ENCODE measurements around the gene PROKR1. TPM values are rescaled to one million over a fixed set of nuclear protein-coding genes. Genes with fewer than 3 reads are reported as not detected.
"Not testable (repeated sequence)": the region's sequence is repeated elsewhere in the genome, so short reads cannot be mapped to it uniquely, and the experiment has no call there.

The PROKR1 gene
- polyA plus RNA-seq: under 1 TPM; 0.01 to 0.02 TPM

DNA sequence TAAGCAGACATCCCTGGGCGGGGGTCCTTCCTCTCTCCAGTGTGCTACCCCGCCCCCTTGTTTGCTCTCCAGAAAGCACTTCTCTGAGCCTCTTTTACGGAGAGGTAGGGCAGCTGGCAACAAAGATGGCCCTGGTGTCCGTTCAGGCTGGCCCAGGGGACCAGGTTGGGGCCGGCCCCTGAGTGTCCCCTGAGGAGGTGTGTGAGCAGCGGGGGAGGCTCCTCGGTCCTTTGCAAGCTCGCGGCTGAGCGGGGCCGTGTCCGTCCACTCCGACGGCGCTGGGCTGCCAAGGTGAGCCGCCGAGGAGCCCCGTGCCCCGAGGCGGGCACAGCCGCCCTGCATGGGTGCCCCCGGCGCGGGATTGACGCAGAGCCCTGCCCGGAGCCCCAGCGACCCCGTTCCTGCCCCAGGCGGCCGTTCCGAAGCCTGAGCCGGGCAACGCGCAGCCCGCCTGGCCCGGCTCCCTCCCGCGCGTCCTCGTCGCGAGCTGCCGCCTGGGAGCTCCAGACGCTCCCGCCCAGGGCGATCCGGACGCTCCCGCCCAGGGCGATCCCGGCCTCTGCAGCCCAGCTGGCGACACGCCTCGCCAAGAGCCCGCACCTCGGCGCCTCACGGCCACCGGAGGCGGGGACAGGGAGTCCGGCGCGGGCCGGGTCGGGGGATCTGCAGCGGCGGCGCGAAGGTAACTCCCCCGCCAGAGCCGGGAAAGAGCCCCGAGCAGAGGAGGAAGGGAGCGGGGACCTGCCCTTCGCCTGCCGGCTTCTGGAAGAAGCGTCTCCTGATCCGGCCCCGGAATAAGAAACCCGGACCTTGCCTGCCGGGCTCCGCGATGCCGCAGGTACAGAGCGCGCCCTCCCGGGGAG is at the start of gene PROKR1:
TSS of gene PROKR1 (plus strand) at position 569 of the 863 bp plus-strand sequence. CDS start 2,243 bp downstream, outside the sequence.
- no peaks in the 10 kb centered on the region for H3K36me3 ChIP-seq (ENCODE audit: control insufficient read depth in 2 of 2, insufficient read depth in 2 of 2, low read length in 1 of 2)
- peaks cover 0 to 7% of the 10 kb centered on the region in 2 donors for H3K27me3 ChIP-seq (ENCODE audit: control insufficient read depth in 1 of 2, insufficient read depth in 2 of 2, low read length in 2 of 2)
- H3K9me3 ChIP-seq (ENCODE audit: control insufficient read depth in 2 of 2, insufficient read depth in 1 of 2, low read depth in 1 of 2, low read length in 1 of 2): no peaks in the 10 kb centered on the region
- peaks cover 4 to 5% of the 10 kb centered on the region in 2 donors for H3K4me1 ChIP-seq (ENCODE audit: control insufficient read depth in 2 of 2, insufficient read depth in 2 of 2, low read length in 1 of 2)
- WGBS, 2 donors: 1 to 2% methylated on average over 78 to 86 of the region's 86 CpGs
- peak within 1 kb of the TSS; percentile 42 to 49 for H3K4me3 ChIP-seq (ENCODE audit: low read depth in 1 of 2, low read length in 2 of 2)
- no peak within 1 kb of the TSS for H3K27ac ChIP-seq (ENCODE audit: low read depth in 2 of 2, low read length in 1 of 2)

DNA sequence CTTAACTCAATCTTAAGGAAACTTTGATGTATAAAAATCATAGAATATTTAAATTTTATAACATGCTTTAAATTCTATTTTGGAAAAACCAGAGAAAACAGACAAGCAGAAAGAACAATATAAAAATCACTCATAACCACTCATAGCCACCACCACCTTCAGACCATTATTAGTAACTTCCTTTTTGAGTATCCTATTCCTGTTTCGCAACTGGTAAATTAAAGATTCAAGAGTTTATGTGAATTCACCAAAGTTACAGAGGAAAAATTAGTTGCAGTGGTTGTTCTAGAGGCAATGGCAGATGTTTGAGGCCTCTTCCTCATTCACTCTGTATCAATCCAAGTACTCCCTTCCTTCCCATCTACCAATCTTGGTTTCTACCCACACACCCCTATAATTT is 49.3 kb upstream of the PROKR1 start:
- WGBS, 2 donors: 89 to 97% methylated on average over 1 of the region's 1 CpG
- Histone ChIP-seq H3K4me3 (ENCODE audit: low read depth in 1 of 2, low read length in 2 of 2) (no peak overlapping the region), H3K27me3 (ENCODE audit: control insufficient read depth in 1 of 2, insufficient read depth in 2 of 2, low read length in 2 of 2) (no peaks in the 10 kb centered on the region), H3K36me3 (ENCODE audit: control insufficient read depth in 2 of 2, insufficient read depth in 2 of 2, low read length in 1 of 2) (no peaks in the 10 kb centered on the region), H3K4me1 (ENCODE audit: control insufficient read depth in 2 of 2, insufficient read depth in 2 of 2, low read length in 1 of 2) (no peaks in the 10 kb centered on the region), H3K27ac (ENCODE audit: low read depth in 2 of 2, low read length in 1 of 2) (no peak overlapping the region), H3K9me3 (ENCODE audit: control insufficient read depth in 2 of 2, insufficient read depth in 1 of 2, low read depth in 1 of 2, low read length in 1 of 2) (no peaks in the 10 kb centered on the region)

DNA sequence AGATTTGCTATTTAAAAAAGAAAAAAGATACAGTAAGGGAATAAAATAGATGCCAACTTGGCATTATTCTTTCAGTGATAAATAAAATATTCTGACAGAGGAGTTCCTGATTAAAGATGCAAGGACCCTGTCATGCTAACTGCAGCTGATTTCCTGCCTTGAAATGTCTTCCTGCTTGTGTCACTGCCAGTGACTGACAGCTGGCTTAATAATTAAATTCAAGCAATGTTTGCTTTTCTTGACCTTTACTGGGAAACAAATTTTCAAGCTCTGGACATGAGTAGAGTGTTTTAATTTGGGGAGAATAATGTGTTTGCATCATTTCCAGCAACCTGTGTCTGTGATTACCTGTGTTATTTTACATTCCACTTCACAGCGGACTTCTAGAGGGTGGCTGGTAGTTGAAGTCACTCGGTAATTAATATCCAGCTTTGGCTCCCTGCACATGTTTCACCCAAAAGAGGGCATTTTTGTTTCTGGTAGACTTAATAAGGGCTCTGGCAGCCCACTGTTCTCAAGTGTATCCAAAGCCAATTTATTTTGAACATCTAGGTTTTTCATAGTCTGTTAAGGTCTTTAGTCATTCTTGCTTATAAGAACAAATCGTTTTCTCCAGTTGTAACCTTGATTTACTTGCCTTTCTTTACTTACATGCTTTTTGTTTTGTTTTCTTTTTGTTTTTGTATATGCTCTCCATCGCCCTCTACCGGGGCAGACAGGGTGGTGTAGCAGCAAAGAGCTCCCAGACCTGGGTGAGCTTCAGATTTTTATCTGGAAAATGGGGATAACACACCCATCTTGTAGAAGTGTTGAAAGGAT is 48.5 kb upstream of the PROKR1 start:
- H3K4me1 ChIP-seq (ENCODE audit: control insufficient read depth in 2 of 2, insufficient read depth in 2 of 2, low read length in 1 of 2): no peaks in the 10 kb centered on the region
- WGBS, 2 donors: 28 to 40% methylated on average over 5 of the region's 5 CpGs
- H3K27me3 ChIP-seq (ENCODE audit: control insufficient read depth in 1 of 2, insufficient read depth in 2 of 2, low read length in 2 of 2): no peaks in the 10 kb centered on the region
- H3K4me3 ChIP-seq (ENCODE audit: low read depth in 1 of 2, low read length in 2 of 2): no peak overlapping the region
- H3K9me3 ChIP-seq (ENCODE audit: control insufficient read depth in 2 of 2, insufficient read depth in 1 of 2, low read depth in 1 of 2, low read length in 1 of 2): no peaks in the 10 kb centered on the region
- H3K36me3 ChIP-seq (ENCODE audit: control insufficient read depth in 2 of 2, insufficient read depth in 2 of 2, low read length in 1 of 2): no peaks in the 10 kb centered on the region
- H3K27ac ChIP-seq (ENCODE audit: low read depth in 2 of 2, low read length in 1 of 2): no peak overlapping the region

DNA sequence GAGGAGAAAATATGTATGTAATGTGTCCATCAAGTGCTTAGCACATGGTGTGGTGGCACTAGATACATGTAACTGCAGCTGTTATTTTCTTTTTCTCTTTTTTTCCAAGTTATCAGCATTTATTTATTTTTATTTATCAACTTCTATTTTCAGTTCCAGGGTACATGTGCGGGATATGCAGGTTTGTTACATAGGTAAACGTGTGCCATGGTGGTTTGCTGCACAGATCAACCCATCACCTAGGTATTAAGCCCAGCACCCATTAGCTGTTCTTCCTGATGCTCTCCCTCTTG is 47.9 kb upstream of the PROKR1 start:
- H3K27ac ChIP-seq (ENCODE audit: low read depth in 2 of 2, low read length in 1 of 2); H3K9me3 ChIP-seq (ENCODE audit: control insufficient read depth in 2 of 2, insufficient read depth in 1 of 2, low read depth in 1 of 2, low read length in 1 of 2); H3K4me1 ChIP-seq (ENCODE audit: control insufficient read depth in 2 of 2, insufficient read depth in 2 of 2, low read length in 1 of 2); H3K36me3 ChIP-seq (ENCODE audit: control insufficient read depth in 2 of 2, insufficient read depth in 2 of 2, low read length in 1 of 2); H3K4me3 ChIP-seq (ENCODE audit: low read depth in 1 of 2, low read length in 2 of 2); H3K27me3 ChIP-seq (ENCODE audit: control insufficient read depth in 1 of 2, insufficient read depth in 2 of 2, low read length in 2 of 2): not testable (repeated sequence)
- 78 to 79% methylated on average over 2 of the region's 2 CpGs for WGBS, 2 donors

DNA sequence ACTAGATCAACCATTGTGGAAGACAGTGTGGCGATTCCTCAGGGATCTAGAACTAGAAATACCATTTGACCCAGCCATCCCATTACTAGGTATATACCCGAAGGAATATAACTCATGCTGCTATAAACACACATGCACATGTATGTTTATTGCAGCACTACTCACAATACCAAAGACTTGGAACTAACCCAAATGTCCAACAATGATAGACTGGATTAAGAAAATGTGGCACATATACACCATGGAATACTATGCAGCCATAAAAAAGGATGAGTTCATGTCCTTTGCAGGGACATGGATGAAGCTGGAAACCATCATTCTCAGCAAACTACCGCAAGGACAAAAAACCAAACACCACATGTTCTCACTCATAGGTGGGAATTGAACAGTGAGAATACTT is 42.9 kb upstream of the PROKR1 start:
- H3K27ac ChIP-seq (ENCODE audit: low read depth in 2 of 2, low read length in 1 of 2); H3K27me3 ChIP-seq (ENCODE audit: control insufficient read depth in 1 of 2, insufficient read depth in 2 of 2, low read length in 2 of 2); H3K4me3 ChIP-seq (ENCODE audit: low read depth in 1 of 2, low read length in 2 of 2); H3K4me1 ChIP-seq (ENCODE audit: control insufficient read depth in 2 of 2, insufficient read depth in 2 of 2, low read length in 1 of 2); H3K36me3 ChIP-seq (ENCODE audit: control insufficient read depth in 2 of 2, insufficient read depth in 2 of 2, low read length in 1 of 2); H3K9me3 ChIP-seq (ENCODE audit: control insufficient read depth in 2 of 2, insufficient read depth in 1 of 2, low read depth in 1 of 2, low read length in 1 of 2): not testable (repeated sequence)
- 90% methylated on average over 3 of the region's 3 CpGs for WGBS, 2 donors

DNA sequence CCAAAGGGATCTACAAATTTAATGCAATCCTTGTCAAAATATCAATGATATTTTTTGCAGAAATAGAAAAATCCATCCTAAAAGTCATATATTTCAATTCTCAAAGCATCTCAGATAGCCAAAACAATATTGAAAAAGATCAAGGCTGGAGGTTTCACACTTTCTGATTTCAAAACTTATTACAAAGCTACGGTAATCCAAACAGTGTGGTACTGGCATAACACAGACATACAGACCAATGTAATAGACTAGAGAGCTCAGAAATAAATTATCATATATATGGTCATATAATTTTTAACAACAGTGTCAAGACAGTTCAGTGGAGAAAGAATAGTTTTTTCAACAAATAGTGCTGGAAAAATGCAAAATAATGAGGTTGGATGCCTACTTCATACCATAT is 40.3 kb upstream of the PROKR1 start:
- H3K27me3 ChIP-seq (ENCODE audit: control insufficient read depth in 1 of 2, insufficient read depth in 2 of 2, low read length in 2 of 2): no peaks in the 10 kb centered on the region
- H3K9me3 ChIP-seq (ENCODE audit: control insufficient read depth in 2 of 2, insufficient read depth in 1 of 2, low read depth in 1 of 2, low read length in 1 of 2): no peaks in the 10 kb centered on the region
- no peaks in the 10 kb centered on the region for H3K36me3 ChIP-seq (ENCODE audit: control insufficient read depth in 2 of 2, insufficient read depth in 2 of 2, low read length in 1 of 2)
- 93 to 95% methylated on average over 1 of the region's 1 CpG for WGBS, 2 donors
- H3K4me1 ChIP-seq (ENCODE audit: control insufficient read depth in 2 of 2, insufficient read depth in 2 of 2, low read length in 1 of 2): no peaks in the 10 kb centered on the region
- no peak overlapping the region for H3K4me3 ChIP-seq (ENCODE audit: low read depth in 1 of 2, low read length in 2 of 2)
- no peak overlapping the region for H3K27ac ChIP-seq (ENCODE audit: low read depth in 2 of 2, low read length in 1 of 2)

DNA sequence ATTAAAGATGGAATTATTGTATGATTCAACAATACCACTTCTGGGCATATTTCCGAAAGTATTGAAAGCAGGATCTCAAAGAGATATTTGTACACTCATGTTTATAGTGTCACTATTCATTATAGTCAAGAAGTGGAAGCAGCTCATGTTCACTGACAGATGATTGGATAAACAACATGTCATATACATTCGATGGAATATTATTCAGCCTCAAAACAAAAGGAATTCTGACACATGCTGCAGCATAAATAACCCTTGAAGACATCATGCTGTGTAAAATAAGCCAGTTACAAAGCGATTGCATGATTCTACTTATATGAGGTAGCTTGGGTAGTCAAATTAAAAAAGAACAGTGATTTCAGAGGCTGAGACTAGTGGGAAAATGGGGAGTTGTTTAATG is 39.3 kb upstream of the PROKR1 start:
- H3K27ac ChIP-seq (ENCODE audit: low read depth in 2 of 2, low read length in 1 of 2): no peak overlapping the region
- no peak overlapping the region for H3K4me3 ChIP-seq (ENCODE audit: low read depth in 1 of 2, low read length in 2 of 2)
- 75 to 77% methylated on average over 3 of the region's 3 CpGs for WGBS, 2 donors
- H3K27me3 ChIP-seq (ENCODE audit: control insufficient read depth in 1 of 2, insufficient read depth in 2 of 2, low read length in 2 of 2): no peaks in the 10 kb centered on the region
- no peaks in the 10 kb centered on the region for H3K4me1 ChIP-seq (ENCODE audit: control insufficient read depth in 2 of 2, insufficient read depth in 2 of 2, low read length in 1 of 2)
- no peaks in the 10 kb centered on the region for H3K36me3 ChIP-seq (ENCODE audit: control insufficient read depth in 2 of 2, insufficient read depth in 2 of 2, low read length in 1 of 2)
- H3K9me3 ChIP-seq (ENCODE audit: control insufficient read depth in 2 of 2, insufficient read depth in 1 of 2, low read depth in 1 of 2, low read length in 1 of 2): no peaks in the 10 kb centered on the region

DNA sequence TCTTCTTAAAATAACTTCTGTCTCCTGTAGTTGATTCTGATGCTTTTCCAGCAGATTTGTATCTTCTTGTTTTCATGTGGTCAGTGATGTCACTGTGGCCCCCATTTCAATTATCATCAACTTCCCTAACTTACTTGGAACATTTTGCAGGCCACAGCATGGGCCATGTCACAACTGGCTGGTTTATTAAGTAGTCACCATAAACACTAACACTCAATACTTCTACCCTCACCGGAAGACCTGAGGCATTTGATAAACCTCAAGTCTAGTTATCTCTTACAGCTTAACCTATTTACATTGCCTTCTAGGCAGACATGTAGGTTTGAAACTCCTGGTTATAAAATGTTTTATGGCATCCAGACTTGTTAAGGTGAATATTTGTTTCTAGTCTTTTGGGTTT is 37.4 kb upstream of the PROKR1 start:
- Histone ChIP-seq H3K4me1 (ENCODE audit: control insufficient read depth in 2 of 2, insufficient read depth in 2 of 2, low read length in 1 of 2) (no peaks in the 10 kb centered on the region), H3K9me3 (ENCODE audit: control insufficient read depth in 2 of 2, insufficient read depth in 1 of 2, low read depth in 1 of 2, low read length in 1 of 2) (no peaks in the 10 kb centered on the region)
- WGBS, 2 donors: 83 to 90% methylated on average over 1 of the region's 1 CpG

DNA sequence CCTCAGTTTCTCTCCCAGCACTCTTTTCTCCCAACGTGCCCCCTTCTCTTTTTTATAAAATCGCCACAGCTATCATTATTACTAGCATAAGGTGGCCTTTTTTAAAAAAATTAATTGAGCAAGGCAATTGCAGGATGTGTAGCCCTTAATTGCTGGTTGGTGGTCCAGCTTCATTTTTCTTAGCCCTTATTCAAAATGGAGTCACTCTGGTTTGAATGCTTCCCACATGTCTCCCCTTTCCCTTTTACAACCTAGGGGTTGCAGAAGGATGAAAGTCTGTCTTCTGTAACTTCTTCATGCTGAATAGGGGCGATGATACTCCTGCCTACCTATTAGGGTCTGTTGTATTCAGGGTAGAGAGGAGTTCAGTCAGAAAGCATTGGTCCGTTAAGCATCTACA is 36.6 kb upstream of the PROKR1 start:
- 86 to 94% methylated on average over 4 of the region's 4 CpGs for WGBS, 2 donors
- H3K27ac ChIP-seq (ENCODE audit: low read depth in 2 of 2, low read length in 1 of 2): no peak overlapping the region

More for the DNA sequence above, 37.4 kb upstream of the PROKR1 start:
- no peak overlapping the region for H3K4me3 ChIP-seq (ENCODE audit: low read depth in 1 of 2, low read length in 2 of 2)
- no peaks in the 10 kb centered on the region for H3K36me3 ChIP-seq (ENCODE audit: control insufficient read depth in 2 of 2, insufficient read depth in 2 of 2, low read length in 1 of 2)
- no peak overlapping the region for H3K27ac ChIP-seq (ENCODE audit: low read depth in 2 of 2, low read length in 1 of 2)
- H3K27me3 ChIP-seq (ENCODE audit: control insufficient read depth in 1 of 2, insufficient read depth in 2 of 2, low read length in 2 of 2): no peaks in the 10 kb centered on the region

More for the DNA sequence above, 36.6 kb upstream of the PROKR1 start:
- no peak overlapping the region for H3K4me3 ChIP-seq (ENCODE audit: low read depth in 1 of 2, low read length in 2 of 2)
- no peaks in the 10 kb centered on the region for H3K27me3 ChIP-seq (ENCODE audit: control insufficient read depth in 1 of 2, insufficient read depth in 2 of 2, low read length in 2 of 2)
- H3K9me3 ChIP-seq (ENCODE audit: control insufficient read depth in 2 of 2, insufficient read depth in 1 of 2, low read depth in 1 of 2, low read length in 1 of 2): no peaks in the 10 kb centered on the region
- no peaks in the 10 kb centered on the region for H3K4me1 ChIP-seq (ENCODE audit: control insufficient read depth in 2 of 2, insufficient read depth in 2 of 2, low read length in 1 of 2)
- no peaks in the 10 kb centered on the region for H3K36me3 ChIP-seq (ENCODE audit: control insufficient read depth in 2 of 2, insufficient read depth in 2 of 2, low read length in 1 of 2)

All from esophagus (tissue), 2 donors.